Left lung (tissue), 10 donors: Measurements from ENCODE around the gene DPYSL5. TPM values are rescaled to one million over a fixed set of nuclear protein-coding genes. Genes with fewer than 3 reads are reported as not detected.
"Not testable (repeated sequence)": the region's sequence is repeated elsewhere in the genome, so short reads cannot be mapped to it uniquely, and the experiment has no call there.

Experiments used
- ATAC-seq: fragments of 200-7000 bp; cut with Tn5 transposase; one replicate; pipeline ENCODE4 v1.9.1; 2020; ENCODE audit warnings: moderate library complexity
- DNase-seq, 4 donors: peaks; one replicate each; pipeline ENCODE4 v3.0.0-alpha.2; 2013 to 2020
- H3K27ac ChIP-seq, 2 donors: fragments of 200-600 bp; sonication (generic) in 1 of 2; one replicate each; pipeline versions ENCODE4 v1.5.0 to v1.8.0; 2020 to 2021
- H3K27me3 ChIP-seq, 2 donors: fragments of 200-600 bp; sonication (generic) in 1 of 2; one replicate each; pipeline versions ENCODE4 v1.5.0 to v1.8.0; 2020 to 2021
- H3K36me3 ChIP-seq, 2 donors: fragments of 200-600 bp; sonication (generic) in 1 of 2; one replicate each; pipeline versions ENCODE4 v1.5.0 to v1.8.0; 2020 to 2021
- H3K4me1 ChIP-seq, 2 donors: fragments of 200-600 bp; one replicate each; pipeline ENCODE4 v1.8.0; 2021
- H3K4me3 ChIP-seq, 2 donors: fragments of 200-600 bp; sonication (generic) in 1 of 2; one replicate each; pipeline versions ENCODE4 v1.5.0 to v1.8.0; 2020 to 2021; ENCODE audit warnings: mild to moderate bottlenecking in 1 of 2
- H3K9me3 ChIP-seq, 2 donors: fragments of 200-600 bp; sonication (generic) in 1 of 2; one replicate each; pipeline versions ENCODE4 v1.5.0 to v1.8.0; 2020 to 2021
- intact Hi-C, 2 donors: fragments of 100-400 bp; cut with DNase I; formaldehyde crosslinking; loops; one replicate each; pipeline versions ENCODE4 v1.11.2 to v1.14.2; 2022
- polyA plus RNA-seq, 6 donors: library from polyadenylated mRNA; unstranded; fragments of 120-200 nt; gene quantifications; one replicate each; pipeline ENCODE4 v1.2.1, GENCODE V29; 2013; ENCODE audit not compliant: insufficient read length in 6 of 6
- total RNA-seq, 2 donors: library from RNA; stranded (reverse); fragmentation: NEBNext Ultra II Directional; extraction: Animal tissue kit (Norgen Biotek cat#: 25700); gene quantifications; one replicate each; pipeline ENCODE4 v1.2.1, GENCODE V29; 2021
- TF ChIP-seq, protein P1 (sequence below), 2 donors: fragments of 200-600 bp; sonication (generic) in 1 of 2; IDR thresholded peaks; one replicate each; pipeline versions ENCODE4 v1.5.0 to v1.8.0; 2021; ENCODE audit warnings: antibody characterized with exemption in 2 of 2
- donor health status: DM: no; HTN: yes; CAD: no.
- donor health status: DM: no; HTN: no; CAD: no.

Gene DPYSL5
- total and polyA plus RNA-seq, 8 donors, result 0.07 to 0.37 (median 0.23) TPM; not detected in 2

DNA sequence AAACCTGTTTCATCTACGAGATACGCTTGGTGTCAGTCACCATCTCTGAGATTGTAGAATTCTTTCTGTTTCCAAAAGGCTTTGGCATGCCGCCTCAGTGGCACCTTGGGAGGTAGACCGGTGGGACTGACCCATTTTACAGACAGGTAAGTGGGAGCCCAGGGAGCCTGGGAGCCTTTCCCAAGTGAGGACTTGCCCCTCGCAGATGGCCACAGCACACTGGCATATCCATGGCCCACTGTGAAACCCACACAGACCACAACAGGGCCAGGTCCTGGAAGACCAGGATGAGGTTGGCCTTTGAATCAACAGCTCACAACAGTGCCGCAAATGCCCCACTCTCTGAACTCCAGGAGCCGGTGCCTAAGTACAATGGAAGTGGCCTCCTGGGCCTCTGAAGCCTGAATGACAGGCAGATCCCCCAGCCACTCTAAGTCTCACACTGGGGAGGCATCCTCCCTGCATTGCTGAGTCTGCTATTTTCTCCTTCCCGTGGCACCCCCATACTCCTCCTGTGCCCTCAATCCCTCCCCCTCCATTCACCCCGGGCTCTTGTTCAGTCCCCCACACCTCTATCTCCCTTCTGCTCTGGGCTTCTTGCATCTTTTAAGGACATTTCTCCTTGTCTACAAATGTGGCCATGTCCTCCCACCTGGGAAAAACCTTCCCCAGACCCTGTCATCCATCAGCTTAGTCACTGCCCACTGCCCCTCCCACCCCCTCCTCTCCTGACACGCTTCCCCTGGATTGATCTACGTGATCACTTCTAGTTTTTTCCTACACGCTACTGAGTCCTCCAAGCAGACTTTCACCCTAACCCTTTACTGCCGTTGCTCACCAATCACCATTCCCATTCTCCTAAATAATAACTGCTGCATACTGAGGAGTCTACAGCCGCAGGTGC lies 35.9 kb upstream of the DPYSL5 start:
- intact Hi-C loops, result no loop called here
- H3K27ac ChIP-seq, result no peak overlapping the region
- H3K36me3 ChIP-seq, result no peaks in the 10 kb centered on the region
- DNase-seq (no peak), ATAC-seq (no peak)
- no peaks in the 10 kb centered on the region for H3K9me3 ChIP-seq
- peaks cover 0 to 50% of the 10 kb centered on the region in 2 donors for H3K27me3 ChIP-seq
- H3K4me3 ChIP-seq, result no peak overlapping the region
- no peaks in the 10 kb centered on the region for H3K4me1 ChIP-seq
- TF ChIP-seq, protein P1, sequence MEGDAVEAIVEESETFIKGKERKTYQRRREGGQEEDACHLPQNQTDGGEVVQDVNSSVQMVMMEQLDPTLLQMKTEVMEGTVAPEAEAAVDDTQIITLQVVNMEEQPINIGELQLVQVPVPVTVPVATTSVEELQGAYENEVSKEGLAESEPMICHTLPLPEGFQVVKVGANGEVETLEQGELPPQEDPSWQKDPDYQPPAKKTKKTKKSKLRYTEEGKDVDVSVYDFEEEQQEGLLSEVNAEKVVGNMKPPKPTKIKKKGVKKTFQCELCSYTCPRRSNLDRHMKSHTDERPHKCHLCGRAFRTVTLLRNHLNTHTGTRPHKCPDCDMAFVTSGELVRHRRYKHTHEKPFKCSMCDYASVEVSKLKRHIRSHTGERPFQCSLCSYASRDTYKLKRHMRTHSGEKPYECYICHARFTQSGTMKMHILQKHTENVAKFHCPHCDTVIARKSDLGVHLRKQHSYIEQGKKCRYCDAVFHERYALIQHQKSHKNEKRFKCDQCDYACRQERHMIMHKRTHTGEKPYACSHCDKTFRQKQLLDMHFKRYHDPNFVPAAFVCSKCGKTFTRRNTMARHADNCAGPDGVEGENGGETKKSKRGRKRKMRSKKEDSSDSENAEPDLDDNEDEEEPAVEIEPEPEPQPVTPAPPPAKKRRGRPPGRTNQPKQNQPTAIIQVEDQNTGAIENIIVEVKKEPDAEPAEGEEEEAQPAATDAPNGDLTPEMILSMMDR (IDR thresholded peaks at IDR 0.05), result no peak

DNA sequence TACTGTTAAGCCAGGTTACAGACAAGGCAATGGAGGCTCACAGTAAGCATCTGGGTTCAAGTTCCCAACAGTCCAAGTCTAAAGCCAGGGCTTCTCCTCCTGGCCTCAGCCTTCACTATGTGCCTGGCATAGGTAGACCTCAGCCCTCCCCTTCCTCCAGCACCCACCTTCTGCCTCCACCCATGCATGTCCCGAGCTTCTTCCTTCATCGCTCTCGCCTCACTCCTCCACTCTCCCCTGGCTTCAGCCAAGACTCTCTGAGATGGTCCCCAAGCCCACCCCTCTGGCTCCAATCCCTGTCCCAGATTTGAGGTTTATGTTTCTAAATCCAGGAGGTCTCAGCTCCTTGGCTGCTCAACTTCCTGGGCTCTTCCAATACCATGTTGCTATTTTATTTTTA lies 35.2 kb upstream of the DPYSL5 start:
- ATAC-seq, result no peak
- Histone ChIP-seq H3K4me3 (no peak overlapping the region), H3K4me1 (no peaks in the 10 kb centered on the region), H3K36me3 (no peaks in the 10 kb centered on the region), H3K27ac (no peak overlapping the region), H3K9me3 (no peaks in the 10 kb centered on the region), H3K27me3 (peaks cover 0 to 50% of the 10 kb centered on the region in 2 donors)
- TF ChIP-seq, protein P1 (IDR thresholded peaks at IDR 0.05), result no peak
- intact Hi-C loops, result no loop called here
- no peak for DNase-seq

DNA sequence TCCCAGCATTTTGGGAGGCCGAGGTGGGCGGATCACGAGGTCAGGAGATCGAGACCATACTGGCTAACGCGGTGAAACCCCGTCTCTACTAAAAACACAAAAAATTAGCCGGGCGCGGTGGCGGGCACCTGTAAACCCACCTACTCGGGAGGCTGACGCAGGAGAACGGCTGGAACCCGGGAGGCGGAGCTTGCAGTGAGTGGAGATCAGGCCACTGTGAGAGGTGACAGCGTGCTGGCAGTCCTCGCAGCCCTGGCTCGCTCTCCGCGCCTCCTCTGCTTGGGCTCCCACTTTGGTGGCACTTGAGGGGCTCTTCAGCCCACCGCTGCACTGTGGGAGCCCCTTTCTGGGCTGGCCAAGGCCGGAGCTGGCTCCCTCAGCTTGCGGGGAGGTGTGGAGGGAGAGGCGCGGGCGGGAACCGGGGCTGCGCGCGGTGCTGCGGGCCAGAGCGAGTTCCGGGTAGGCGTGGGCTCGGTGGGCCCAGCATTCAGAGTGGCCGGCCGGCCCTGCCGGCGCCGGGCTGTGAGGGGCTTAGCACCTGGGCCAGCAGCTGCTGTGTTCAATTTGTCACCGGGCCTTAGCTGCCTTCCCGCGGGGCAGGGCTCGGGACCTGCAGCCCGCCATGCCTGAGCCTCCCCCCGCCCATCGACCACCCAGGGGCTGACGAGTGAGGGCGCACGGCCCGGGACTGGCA lies 33.7 kb upstream of the DPYSL5 start:
- H3K9me3 ChIP-seq, DNase-seq, H3K27ac ChIP-seq, H3K36me3 ChIP-seq, ATAC-seq, intact Hi-C loops, H3K4me3 ChIP-seq, H3K4me1 ChIP-seq: not testable (repeated sequence)
- H3K27me3 ChIP-seq, result peaks cover 0 to 50% of the 10 kb centered on the region in 2 donors

DNA sequence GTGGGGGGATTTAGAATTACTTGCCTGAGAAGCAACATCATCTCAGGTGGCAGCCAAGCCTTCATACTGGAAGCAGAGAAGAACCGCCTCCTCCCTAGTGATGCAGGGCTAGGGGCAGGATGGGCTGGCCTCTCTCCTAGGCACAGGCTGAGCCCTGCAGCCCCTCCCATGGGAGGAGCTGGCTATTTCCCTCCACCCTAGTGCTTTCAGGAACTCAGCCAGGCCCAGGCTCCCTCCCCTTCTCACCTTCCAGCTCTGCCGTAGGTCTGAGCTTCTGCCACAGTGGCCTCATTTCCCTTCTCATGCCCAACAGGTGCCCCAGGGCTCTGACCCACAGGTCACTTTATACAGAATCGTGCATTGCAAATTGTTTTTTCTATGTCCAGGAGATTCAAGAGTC lies 31.0 kb upstream of the DPYSL5 start:
- Histone ChIP-seq H3K4me3 (no peak overlapping the region), H3K27me3 (peaks cover 0 to 35% of the 10 kb centered on the region in 2 donors), H3K27ac (no peak overlapping the region), H3K9me3 (no peaks in the 10 kb centered on the region), H3K4me1 (no peaks in the 10 kb centered on the region), H3K36me3 (no peaks in the 10 kb centered on the region)
- ATAC-seq (peak; percentile 32), DNase-seq (no peak)
- TF ChIP-seq, protein P1 (IDR thresholded peaks at IDR 0.05), result no peak
- intact Hi-C loops, result no loop called here

DNA sequence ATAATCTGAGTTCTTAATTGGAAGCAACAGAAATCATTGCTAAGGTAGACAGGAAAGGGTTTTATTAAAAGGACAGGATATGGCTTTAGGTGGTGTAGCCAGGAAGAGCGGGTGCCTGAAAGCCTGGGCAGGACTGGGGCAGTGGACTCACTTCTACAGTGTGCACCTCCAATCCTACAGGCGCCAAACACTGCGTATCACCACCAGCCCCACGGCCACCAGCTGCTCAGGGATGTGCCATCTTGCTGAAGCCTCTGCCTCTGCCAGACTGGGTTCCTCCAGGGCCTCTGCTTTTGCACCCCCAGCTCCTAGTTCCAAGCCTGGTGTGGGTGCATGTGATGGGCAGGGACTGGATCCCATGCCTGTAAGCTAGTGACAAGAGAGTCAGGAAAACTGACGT lies 29.7 kb upstream of the DPYSL5 start:
- no peak for ATAC-seq
- no peak for DNase-seq
- intact Hi-C loops, result no loop called here
- Histone ChIP-seq H3K27ac (no peak overlapping the region), H3K4me3 (no peak overlapping the region), H3K4me1 (no peaks in the 10 kb centered on the region), H3K36me3 (no peaks in the 10 kb centered on the region), H3K9me3 (no peaks in the 10 kb centered on the region), H3K27me3 (peaks cover 0 to 33% of the 10 kb centered on the region in 2 donors)
- TF ChIP-seq, protein P1 (IDR thresholded peaks at IDR 0.05), result no peak
